Osteocyte (in vitro differentiated cells): ENCODE results near the gene GCNT2. TPM values are rescaled to one million over a fixed set of nuclear protein-coding genes. Genes with fewer than 3 reads are reported as not detected.
"Not testable (repeated sequence)": the region's sequence is repeated elsewhere in the genome, so short reads cannot be mapped to it uniquely, and the experiment has no call there.

Source experiments
- DNase-seq: peaks from one replicate; pipeline ENCODE4 v3.0.0; 2021; ENCODE audit warnings: mixed read lengths; ENCODE audit not compliant: unreplicated experiment; ENCODE audit errors: extremely low spot score
- H3K27ac Mint-ChIP-seq: one replicate; pipeline ENCODE4 v1.8.0; 2021; ENCODE audit warnings: mild to moderate bottlenecking, mixed read lengths; ENCODE audit not compliant: unreplicated experiment
- H3K27me3 Mint-ChIP-seq: one replicate; pipeline ENCODE4 v1.8.0; 2021; ENCODE audit warnings: mixed read lengths; ENCODE audit not compliant: unreplicated experiment
- H3K36me3 Mint-ChIP-seq: one replicate; pipeline ENCODE4 v1.8.0; 2021; ENCODE audit warnings: mixed read lengths; ENCODE audit not compliant: unreplicated experiment
- H3K4me1 Mint-ChIP-seq: one replicate; pipeline ENCODE4 v1.8.0; 2021; ENCODE audit warnings: mixed read lengths; ENCODE audit not compliant: unreplicated experiment
- H3K4me3 Mint-ChIP-seq: one replicate; pipeline ENCODE4 v1.8.0; 2021; ENCODE audit warnings: mild to moderate bottlenecking, moderate library complexity, mixed read lengths; ENCODE audit not compliant: unreplicated experiment
- H3K9me3 Mint-ChIP-seq: one replicate; pipeline ENCODE4 v1.8.0; 2021; ENCODE audit warnings: mixed read lengths; ENCODE audit not compliant: unreplicated experiment
- total RNA-seq: library from RNA; stranded (reverse); gene quantifications from 2 replicates; pipeline ENCODE4 v1.2.1, GENCODE V29; 2021
- TF ChIP-seq, protein P1 (sequence below): fragments of 200-600 bp; sonication (generic); IDR thresholded peaks from 2 replicates; pipeline ENCODE4 v1.5.0; 2021; ENCODE audit warnings: antibody characterized with exemption, mild to moderate bottlenecking, moderate library complexity

The GCNT2 gene
- total RNA-seq, 1 donor from 2014 or later, result 0.19 TPM

DNA sequence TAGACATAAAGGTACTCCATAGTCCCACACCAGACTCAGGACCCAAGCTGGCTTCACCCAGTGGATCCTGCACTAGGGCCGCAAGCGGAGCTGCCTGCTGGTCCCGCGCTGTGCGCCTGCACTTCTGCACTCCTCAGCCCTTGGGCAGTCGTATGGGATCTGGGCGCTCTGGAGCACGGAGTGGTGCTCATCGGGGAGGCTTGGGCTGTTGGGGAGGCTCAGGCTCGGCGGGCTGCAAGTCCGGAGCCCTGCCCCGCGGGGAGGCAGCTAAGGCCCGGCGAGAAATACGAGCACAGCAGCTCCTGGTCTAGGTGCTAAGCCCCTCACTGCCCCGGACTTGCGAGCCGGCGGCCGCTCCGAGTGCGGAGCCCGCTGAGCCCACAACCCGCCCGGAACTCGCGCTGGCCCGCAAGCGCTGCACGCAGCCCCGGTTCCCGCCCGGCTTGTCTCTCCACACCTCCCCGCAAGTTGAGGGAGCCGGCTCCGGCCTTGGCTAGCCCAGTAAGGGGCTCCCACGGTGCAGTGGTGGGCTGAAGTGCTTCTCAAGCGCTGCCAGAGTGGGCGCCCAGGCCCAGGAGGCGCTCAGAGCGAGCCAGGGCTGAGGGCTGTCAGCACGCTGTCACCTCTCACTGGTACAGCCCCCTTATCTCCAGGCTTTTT lies 33.4 kb upstream of the GCNT2 start:
- no peaks in the 10 kb centered on the region for H3K4me1 Mint-ChIP-seq
- no peaks in the 10 kb centered on the region for H3K9me3 Mint-ChIP-seq
- no peak overlapping the region for H3K27ac Mint-ChIP-seq
- no peaks in the 10 kb centered on the region for H3K36me3 Mint-ChIP-seq
- TF ChIP-seq, protein P1, sequence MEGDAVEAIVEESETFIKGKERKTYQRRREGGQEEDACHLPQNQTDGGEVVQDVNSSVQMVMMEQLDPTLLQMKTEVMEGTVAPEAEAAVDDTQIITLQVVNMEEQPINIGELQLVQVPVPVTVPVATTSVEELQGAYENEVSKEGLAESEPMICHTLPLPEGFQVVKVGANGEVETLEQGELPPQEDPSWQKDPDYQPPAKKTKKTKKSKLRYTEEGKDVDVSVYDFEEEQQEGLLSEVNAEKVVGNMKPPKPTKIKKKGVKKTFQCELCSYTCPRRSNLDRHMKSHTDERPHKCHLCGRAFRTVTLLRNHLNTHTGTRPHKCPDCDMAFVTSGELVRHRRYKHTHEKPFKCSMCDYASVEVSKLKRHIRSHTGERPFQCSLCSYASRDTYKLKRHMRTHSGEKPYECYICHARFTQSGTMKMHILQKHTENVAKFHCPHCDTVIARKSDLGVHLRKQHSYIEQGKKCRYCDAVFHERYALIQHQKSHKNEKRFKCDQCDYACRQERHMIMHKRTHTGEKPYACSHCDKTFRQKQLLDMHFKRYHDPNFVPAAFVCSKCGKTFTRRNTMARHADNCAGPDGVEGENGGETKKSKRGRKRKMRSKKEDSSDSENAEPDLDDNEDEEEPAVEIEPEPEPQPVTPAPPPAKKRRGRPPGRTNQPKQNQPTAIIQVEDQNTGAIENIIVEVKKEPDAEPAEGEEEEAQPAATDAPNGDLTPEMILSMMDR, result no peak
- H3K4me3 Mint-ChIP-seq, result no peak overlapping the region
- H3K27me3 Mint-ChIP-seq, result peaks cover 5% of the 10 kb centered on the region
- no peak for DNase-seq

DNA sequence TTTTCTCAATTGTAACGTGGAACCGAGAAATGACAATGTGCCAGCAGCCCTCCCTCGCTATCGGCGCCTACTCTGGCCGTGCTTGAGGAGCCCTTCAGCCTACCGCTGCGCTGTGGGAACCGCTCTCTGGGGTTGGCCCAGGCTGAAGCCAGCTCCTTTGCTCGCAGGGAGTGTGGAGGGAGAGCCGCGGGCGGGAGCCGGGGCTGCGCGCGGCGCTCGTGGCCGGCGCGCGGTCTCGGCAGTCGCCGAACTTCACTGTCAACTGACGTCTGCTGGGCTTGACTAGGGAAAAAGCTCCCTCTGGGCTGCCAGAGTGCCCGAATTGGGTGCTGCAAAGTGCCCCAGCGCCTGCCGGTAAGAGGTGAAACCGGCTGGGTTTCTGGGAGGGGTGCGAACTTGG lies 29.7 kb upstream of the GCNT2 start:
- Mint-ChIP-seq H3K27ac (no peak overlapping the region), H3K4me3 (no peak overlapping the region), H3K36me3 (no peaks in the 10 kb centered on the region), H3K27me3 (peaks cover 18% of the 10 kb centered on the region), H3K9me3 (no peaks in the 10 kb centered on the region), H3K4me1 (no peaks in the 10 kb centered on the region)
- DNase-seq, result no peak
- TF ChIP-seq, protein P1, result no peak

DNA sequence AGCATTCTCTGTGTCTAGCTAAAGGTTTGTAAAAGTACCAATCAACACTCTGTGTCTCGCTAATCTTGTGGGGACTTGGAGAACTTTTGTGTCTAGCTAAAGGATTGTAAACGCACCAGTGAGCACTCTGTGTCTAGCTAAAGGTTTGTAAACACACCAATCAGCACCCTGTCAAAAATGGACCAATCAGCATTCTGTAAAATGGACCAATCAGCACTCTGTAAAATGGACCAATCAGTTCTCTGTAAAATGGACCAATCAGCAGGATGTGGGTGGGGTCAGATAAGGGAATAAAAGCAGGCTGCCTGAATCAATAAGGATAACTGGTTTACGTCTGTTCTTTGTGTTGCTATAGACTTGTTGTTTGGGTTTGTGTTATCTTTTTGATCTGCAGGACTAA lies 29.2 kb upstream of the GCNT2 start:
- H3K4me1 Mint-ChIP-seq, H3K4me3 Mint-ChIP-seq, H3K9me3 Mint-ChIP-seq, DNase-seq, H3K27ac Mint-ChIP-seq, H3K36me3 Mint-ChIP-seq: not testable (repeated sequence)
- peaks cover 21% of the 10 kb centered on the region for H3K27me3 Mint-ChIP-seq

DNA sequence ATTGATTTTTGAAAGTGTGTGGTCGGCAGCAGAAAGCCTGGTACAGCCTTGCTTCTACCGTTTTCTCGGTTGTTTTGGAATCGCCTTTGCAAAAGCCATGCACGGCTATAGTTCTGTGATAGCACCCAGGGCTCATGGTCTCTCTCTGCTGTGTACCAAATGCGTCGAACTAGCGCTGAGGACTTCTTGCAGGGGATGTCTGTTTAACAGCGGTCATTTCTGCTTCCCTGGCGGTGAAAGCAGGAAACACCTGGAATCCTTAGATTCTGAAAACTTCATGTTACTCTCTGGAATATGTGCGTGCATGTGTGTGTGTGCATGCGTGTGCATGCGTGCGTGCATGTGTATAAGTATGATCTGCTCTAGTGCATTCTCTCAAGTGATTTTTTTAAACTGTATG lies 26.1 kb upstream of the GCNT2 start:
- Mint-ChIP-seq H3K36me3 (no peaks in the 10 kb centered on the region), H3K27me3 (peaks cover 25% of the 10 kb centered on the region), H3K27ac (no peak overlapping the region), H3K9me3 (no peaks in the 10 kb centered on the region), H3K4me1 (no peaks in the 10 kb centered on the region), H3K4me3 (no peak overlapping the region)
- DNase-seq, result no peak
- TF ChIP-seq, protein P1, result no peak

DNA sequence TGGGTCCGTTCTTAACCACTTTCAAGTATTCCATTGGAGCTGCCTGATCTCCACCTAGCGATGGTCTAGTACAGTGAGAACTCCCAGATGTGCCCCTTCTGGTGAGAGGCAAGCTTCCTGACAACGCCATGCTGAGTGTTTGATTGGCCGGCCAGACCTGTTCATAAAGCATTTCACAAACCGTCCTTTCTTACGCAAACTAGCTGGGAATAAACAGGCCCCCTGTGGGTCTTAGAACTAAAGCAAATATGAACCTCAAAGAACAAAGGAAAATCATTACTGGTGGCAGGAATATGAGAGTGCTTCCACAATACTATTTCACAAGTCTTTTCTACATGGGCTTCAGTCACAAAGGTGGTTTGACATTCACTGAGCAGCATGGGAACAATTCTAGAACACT lies 15.6 kb upstream of the GCNT2 start:
- Mint-ChIP-seq H3K9me3 (no peaks in the 10 kb centered on the region), H3K36me3 (no peaks in the 10 kb centered on the region), H3K27me3 (peaks cover 32% of the 10 kb centered on the region), H3K4me1 (no peaks in the 10 kb centered on the region), H3K4me3 (no peak overlapping the region), H3K27ac (no peak overlapping the region)
- TF ChIP-seq, protein P1, result no peak
- no peak for DNase-seq

DNA sequence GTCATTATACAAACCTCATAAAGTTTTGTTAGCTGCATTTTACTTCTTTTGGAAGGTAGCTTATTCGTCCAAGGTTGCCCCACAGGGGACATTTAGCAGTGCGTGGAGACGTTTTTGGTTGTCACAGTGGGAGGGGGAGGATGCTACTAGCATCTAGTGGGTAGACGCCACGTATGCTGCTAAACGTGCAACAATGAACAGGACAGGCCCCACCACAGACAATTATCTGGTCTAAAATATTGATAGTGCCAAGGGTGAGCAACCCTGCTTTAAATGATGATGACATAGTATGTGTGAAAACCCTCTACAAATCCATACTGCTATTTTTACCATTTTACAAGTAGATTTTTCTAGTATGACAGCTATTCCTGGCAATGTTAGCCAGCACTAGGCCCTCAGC lies 13.9 kb upstream of the GCNT2 start:
- Mint-ChIP-seq H3K9me3 (no peaks in the 10 kb centered on the region), H3K27me3 (peaks cover 24% of the 10 kb centered on the region), H3K27ac (no peak overlapping the region), H3K4me1 (no peaks in the 10 kb centered on the region), H3K36me3 (no peaks in the 10 kb centered on the region), H3K4me3 (no peak overlapping the region)
- TF ChIP-seq, protein P1, result no peak
- no peak for DNase-seq
